Neural cell (in vitro differentiated cells): ENCODE measurements around the gene DPYD. TPM values are rescaled to one million over a fixed set of nuclear protein-coding genes. Genes with fewer than 3 reads are reported as not detected.
A peak's percentile ranks its signal among the peaks of the same experiment; 100 is the strongest.

Source experiments
- H2AFZ ChIP-seq: fragments of 200-600, 300-800 bp; sonication (generic), shearing (Covaris generic); 2 replicates; pipeline ENCODE4 v1.6.0; 2014; ENCODE audit warnings: low read depth, mild to moderate bottlenecking, antibody characterized with exemption, low read length, moderate library complexity
- H3F3A ChIP-seq: fragments of 200-600 bp; shearing (Covaris generic); 2 replicates; pipeline ENCODE4 v1.6.1; 2016; ENCODE audit warnings: mild to moderate bottlenecking, moderate library complexity, mixed read lengths, antibody characterized with exemption, low read length; ENCODE audit not compliant: insufficient read depth, poor library complexity, severe bottlenecking
- H3K27ac ChIP-seq: fragments of 200-600, 300-800 bp; sonication (generic), shearing (Covaris generic); 2 replicates; pipeline ENCODE4 v1.5.1; 2014; ENCODE audit warnings: mild to moderate bottlenecking, low read length, moderate library complexity
- H3K27me3 ChIP-seq: fragments of 300-800, 200-600 bp; sonication (generic), shearing (Covaris generic); 2 replicates; pipeline ENCODE4 v1.6.0; 2014; ENCODE audit warnings: mild to moderate bottlenecking, low read depth, low read length, moderate library complexity; ENCODE audit not compliant: insufficient read depth
- H3K36me3 ChIP-seq: fragments of 300-800, 200-600 bp; sonication (generic), shearing (Covaris generic); 2 replicates; pipeline ENCODE4 v1.5.1; 2014; ENCODE audit warnings: mild to moderate bottlenecking, antibody characterized with exemption, low read length, moderate library complexity; ENCODE audit not compliant: insufficient read depth
- H3K4me2 ChIP-seq: fragments of 300-800, 200-600 bp; sonication (generic), shearing (Covaris generic); 2 replicates; pipeline ENCODE4 v1.6.0; 2014; ENCODE audit warnings: mild to moderate bottlenecking, low read length
- H3K4me3 ChIP-seq: fragments of 300-800, 200-600 bp; sonication (generic), shearing (Covaris generic); 2 replicates; pipeline ENCODE4 v1.5.1; 2014; ENCODE audit warnings: mild to moderate bottlenecking, low read length, moderate library complexity
- H3K79me2 ChIP-seq: fragments of 200-600 bp; shearing (Covaris generic); replicated peaks from 2 replicates; pipeline ENCODE4 v1.6.0; 2014; ENCODE audit warnings: mild to moderate bottlenecking, low read length, moderate library complexity; ENCODE audit not compliant: insufficient read depth
- H3K9ac ChIP-seq: fragments of 300-800, 200-600 bp; sonication (generic), shearing (Covaris generic); 2 replicates; pipeline ENCODE4 v1.6.1; 2016; ENCODE audit warnings: mild to moderate bottlenecking, low read length, mixed read lengths
- H3K9me2 ChIP-seq: fragments of 200-600 bp; shearing (Covaris generic); 2 replicates; pipeline ENCODE4 v1.6.1; 2016; ENCODE audit warnings: mild to moderate bottlenecking, low read length, mixed read lengths; ENCODE audit not compliant: insufficient read depth
- H3K9me3 ChIP-seq: fragments of 200-600, 300-800 bp; sonication (generic), shearing (Covaris generic); 2 replicates; pipeline ENCODE4 v1.6.1; 2016; ENCODE audit warnings: mild to moderate bottlenecking, mixed run types, low read length, moderate library complexity, mixed read lengths
- H4K20me1 ChIP-seq: fragments of 200-600 bp; shearing (Covaris generic); 2 replicates; pipeline ENCODE4 v1.6.1; 2016; ENCODE audit warnings: mild to moderate bottlenecking, mixed run types; ENCODE audit not compliant: insufficient read depth
- CTCF ChIP-seq: fragments of 450-650 bp; IDR thresholded peaks from 2 replicates; pipeline ENCODE4 v1.5.1; 2014; ENCODE audit warnings: antibody characterized with exemption, mild to moderate bottlenecking, moderate library complexity; ENCODE audit not compliant: poor library complexity, severe bottlenecking
- EP300 ChIP-seq: fragments of 450-650 bp; conservative IDR thresholded peaks from 2 replicates; pipeline ENCODE4 v1.6.1; 2014; ENCODE audit warnings: antibody characterized with exemption, mild to moderate bottlenecking, moderate library complexity; ENCODE audit not compliant: poor library complexity, severe bottlenecking
- EZH2 ChIP-seq: fragments of 200-600, 300-800 bp; shearing (Covaris generic), sonication (generic); IDR thresholded peaks from 2 replicates; pipeline ENCODE4 v1.6.1; 2014; ENCODE audit warnings: antibody characterized with exemption, low read length, borderline replicate concordance, mild to moderate bottlenecking; ENCODE audit not compliant: insufficient read depth, poor library complexity, severe bottlenecking
- MXI1 ChIP-seq: fragments of 450-650 bp; conservative IDR thresholded peaks from 2 replicates; pipeline ENCODE4 v1.6.1; 2014; ENCODE audit warnings: antibody characterized with exemption, mild to moderate bottlenecking; ENCODE audit not compliant: poor library complexity, severe bottlenecking
- RAD21 ChIP-seq: fragments of 450-650 bp; conservative IDR thresholded peaks from 2 replicates; pipeline ENCODE4 v1.6.1; 2014; ENCODE audit warnings: antibody characterized with exemption, mild to moderate bottlenecking, moderate library complexity
- REST ChIP-seq: IDR thresholded peaks from 2 replicates; pipeline ENCODE4 v1.6.1; 2012; ENCODE audit warnings: borderline replicate concordance
- TAF1 ChIP-seq: IDR thresholded peaks from 2 replicates; pipeline ENCODE4 v1.6.1; 2012; ENCODE audit warnings: low read depth
- polyA plus RNA-seq: library from polyadenylated mRNA; depleted of rRNA; stranded (reverse); fragments of >200 nt; gene quantifications from 2 replicates; pipeline ENCODE4 v1.2.3, GENCODE V29; 2014

DPYD gene
- polyA plus RNA-seq, 1 donor from 2014 or later: 6.7 TPM

- no peak overlapping the region for H3K4me3 ChIP-seq
- H4K20me1 ChIP-seq: no peaks in the 10 kb centered on the region
- H2AFZ ChIP-seq: no peak overlapping the region
- no peaks in the 10 kb centered on the region for H3K79me2 ChIP-seq
- H3K27ac ChIP-seq: no peak overlapping the region
- H3K36me3 ChIP-seq: no peaks in the 10 kb centered on the region
- no peak overlapping the region for H3K4me2 ChIP-seq
- H3K9ac ChIP-seq: no peak overlapping the region
- TF ChIP-seq EP300 (no peak), EZH2 (no peak), MXI1 (no peak), TAF1 (no peak), CTCF (no peak), REST (no peak), RAD21 (no peak)
- H3K9me3 ChIP-seq: peaks cover 9% of the 10 kb centered on the region
- H3K27me3 ChIP-seq: no peaks in the 10 kb centered on the region
- no peaks in the 10 kb centered on the region for H3F3A ChIP-seq
- H3K9me2 ChIP-seq: no peaks in the 10 kb centered on the region
Measured at GRCh38 chr1:97051823-97052222, 869.0 kb downstream of the DPYD start.

- no peaks in the 10 kb centered on the region for H3K27me3 ChIP-seq
- H3K79me2 ChIP-seq: no peaks in the 10 kb centered on the region
- H3K9me2 ChIP-seq: no peaks in the 10 kb centered on the region
- no peaks in the 10 kb centered on the region for H3K36me3 ChIP-seq
- H3K4me2 ChIP-seq: no peak overlapping the region
- H3K9ac ChIP-seq: no peak overlapping the region
- no peak overlapping the region for H3K4me3 ChIP-seq
- no peaks in the 10 kb centered on the region for H4K20me1 ChIP-seq
- H3K9me3 ChIP-seq: no peaks in the 10 kb centered on the region
- no peak overlapping the region for H2AFZ ChIP-seq
- no peak overlapping the region for H3K27ac ChIP-seq
- TF ChIP-seq CTCF: peak; percentile 18
- no peak for TF ChIP-seq MXI1
- no peaks in the 10 kb centered on the region for H3F3A ChIP-seq
Measured at GRCh38 chr1:97050506-97050905, 870.3 kb downstream of the DPYD start.
